ENCODE measurements around the gene GAST. TPM values are rescaled to one million over a fixed set of nuclear protein-coding genes. Genes with fewer than 3 reads are reported as not detected.

GAST gene
- total and polyA plus RNA-seq, 9 of the 15 experiments (the other 6 are each of a cell fraction or from before 2014, with no cell fraction given): not detected

GRCh38 chr17:41678411-41678906, 33.7 kb upstream of the GAST start (continued):
- TF ChIP-seq, protein P1, sequence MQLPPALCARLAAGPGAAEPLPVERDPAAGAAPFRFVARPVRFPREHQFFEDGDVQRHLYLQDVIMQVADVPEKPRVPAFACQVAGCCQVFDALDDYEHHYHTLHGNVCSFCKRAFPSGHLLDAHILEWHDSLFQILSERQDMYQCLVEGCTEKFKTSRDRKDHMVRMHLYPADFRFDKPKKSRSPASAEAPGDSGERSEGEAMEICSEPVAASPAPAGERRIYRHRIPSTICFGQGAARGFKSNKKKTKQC (CRISPR knock-in tag; IDR thresholded peaks at IDR 0.05): 0 out of 2 replicates have a peak, but pooled peaks have one; percentile 47
- peak; percentile 99 for TF ChIP-seq NR2F6 (CRISPR knock-in tag; IDR thresholded peaks at IDR 0.05)
- no peak for TF ChIP-seq ZBTB8A (IDR thresholded peaks at IDR 0.05; ENCODE audit: partially characterized antibody)
- TF ChIP-seq EP300 (IDR thresholded peaks at IDR 0.05; ENCODE audit: low read length): no peak
- 0 out of 2 replicates have a peak, but pooled peaks have one; percentile 56 for TF ChIP-seq GATAD2A (IDR thresholded peaks at IDR 0.05)
- no peak for TF ChIP-seq XRCC4 (IDR thresholded peaks at IDR 0.05; ENCODE audit: extremely low read depth, insufficient read depth, insufficient read length)
- TF ChIP-seq ZNF717 (CRISPR knock-in tag; IDR thresholded peaks at IDR 0.05): peak; percentile 97
- TF ChIP-seq, protein P2, sequence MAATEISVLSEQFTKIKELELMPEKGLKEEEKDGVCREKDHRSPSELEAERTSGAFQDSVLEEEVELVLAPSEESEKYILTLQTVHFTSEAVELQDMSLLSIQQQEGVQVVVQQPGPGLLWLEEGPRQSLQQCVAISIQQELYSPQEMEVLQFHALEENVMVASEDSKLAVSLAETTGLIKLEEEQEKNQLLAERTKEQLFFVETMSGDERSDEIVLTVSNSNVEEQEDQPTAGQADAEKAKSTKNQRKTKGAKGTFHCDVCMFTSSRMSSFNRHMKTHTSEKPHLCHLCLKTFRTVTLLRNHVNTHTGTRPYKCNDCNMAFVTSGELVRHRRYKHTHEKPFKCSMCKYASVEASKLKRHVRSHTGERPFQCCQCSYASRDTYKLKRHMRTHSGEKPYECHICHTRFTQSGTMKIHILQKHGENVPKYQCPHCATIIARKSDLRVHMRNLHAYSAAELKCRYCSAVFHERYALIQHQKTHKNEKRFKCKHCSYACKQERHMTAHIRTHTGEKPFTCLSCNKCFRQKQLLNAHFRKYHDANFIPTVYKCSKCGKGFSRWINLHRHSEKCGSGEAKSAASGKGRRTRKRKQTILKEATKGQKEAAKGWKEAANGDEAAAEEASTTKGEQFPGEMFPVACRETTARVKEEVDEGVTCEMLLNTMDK (IDR thresholded peaks at IDR 0.05; ENCODE audit: borderline replicate concordance, insufficient read depth, low read depth, low read length, poor library complexity, severe bottlenecking): no peak
- TF ChIP-seq ATF1 (CRISPR knock-in tag; IDR thresholded peaks at IDR 0.05): no peak
- no peak for TF ChIP-seq ATF1 (tag; IDR thresholded peaks at IDR 0.05)
- TF ChIP-seq ZNF165 (CRISPR knock-in tag; IDR thresholded peaks at IDR 0.05; ENCODE audit: borderline replicate concordance): peak; percentile 64; the same call in 1 of the 2 replicates
- no peak for TF ChIP-seq CBX2 (IDR thresholded peaks at IDR 0.05; ENCODE audit: insufficient read depth, low read length, poor library complexity, severe bottlenecking)
- TF ChIP-seq, protein P3, sequence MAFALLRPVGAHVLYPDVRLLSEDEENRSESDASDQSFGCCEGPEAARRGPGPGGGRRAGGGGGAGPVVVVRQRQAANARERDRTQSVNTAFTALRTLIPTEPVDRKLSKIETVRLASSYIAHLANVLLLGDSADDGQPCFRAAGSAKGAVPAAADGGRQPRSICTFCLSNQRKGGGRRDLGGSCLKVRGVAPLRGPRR (CRISPR knock-in tag; IDR thresholded peaks at IDR 0.05): no peak
- peak; percentile 67; the same call in 1 of the 2 replicates for TF ChIP-seq ZNF431 (CRISPR knock-in tag; IDR thresholded peaks at IDR 0.05)
- TF ChIP-seq TCFL5 (CRISPR knock-in tag; conservative IDR thresholded peaks at IDR 0.05): peak; percentile 53; the same call in 1 of the 2 replicates
- TF ChIP-seq BRCA1 (IDR thresholded peaks at IDR 0.05): no peak
- no peak for TF ChIP-seq BRCA1 (CRISPR knock-in tag; IDR thresholded peaks at IDR 0.05)
- no peak for TF ChIP-seq RBM14 (IDR thresholded peaks at IDR 0.05; ENCODE audit: borderline replicate concordance, insufficient read depth, low read depth, low read length)
- no peak for TF ChIP-seq CBFB (CRISPR knock-in tag; IDR thresholded peaks at IDR 0.05)
- no peak for TF ChIP-seq ZNF449 (CRISPR knock-in tag; IDR thresholded peaks at IDR 0.05)
- TF ChIP-seq BMI1 (IDR thresholded peaks at IDR 0.05; ENCODE audit: low read length): no peak
- peak in 1 of 2 experiments; percentile 94; a peak in 2 of 4 replicates for TF ChIP-seq SIN3A (IDR thresholded peaks at IDR 0.05; ENCODE audit: borderline replicate concordance in 2 of 2, control insufficient read depth in 1 of 2, low read depth in 2 of 2, low read length in 2 of 2)
